AML-193 (cell line): ENCODE results near the gene AMPD2.

ENCODE experiments used
- DNase-seq, 2 experiments: peaks; one replicate each; lab custom pipeline; 2025; lab: John Stamatoyannopoulos, UW

AMPD2 gene

GRCh38 chr1:109630898-109631512, 11.4 kb downstream of the AMPD2 start:
- DNase-seq: no peak

GRCh38 chr1:109631513-109632505, 12.2 kb downstream of the AMPD2 start:
- DNase-seq: no peak

DNA sequence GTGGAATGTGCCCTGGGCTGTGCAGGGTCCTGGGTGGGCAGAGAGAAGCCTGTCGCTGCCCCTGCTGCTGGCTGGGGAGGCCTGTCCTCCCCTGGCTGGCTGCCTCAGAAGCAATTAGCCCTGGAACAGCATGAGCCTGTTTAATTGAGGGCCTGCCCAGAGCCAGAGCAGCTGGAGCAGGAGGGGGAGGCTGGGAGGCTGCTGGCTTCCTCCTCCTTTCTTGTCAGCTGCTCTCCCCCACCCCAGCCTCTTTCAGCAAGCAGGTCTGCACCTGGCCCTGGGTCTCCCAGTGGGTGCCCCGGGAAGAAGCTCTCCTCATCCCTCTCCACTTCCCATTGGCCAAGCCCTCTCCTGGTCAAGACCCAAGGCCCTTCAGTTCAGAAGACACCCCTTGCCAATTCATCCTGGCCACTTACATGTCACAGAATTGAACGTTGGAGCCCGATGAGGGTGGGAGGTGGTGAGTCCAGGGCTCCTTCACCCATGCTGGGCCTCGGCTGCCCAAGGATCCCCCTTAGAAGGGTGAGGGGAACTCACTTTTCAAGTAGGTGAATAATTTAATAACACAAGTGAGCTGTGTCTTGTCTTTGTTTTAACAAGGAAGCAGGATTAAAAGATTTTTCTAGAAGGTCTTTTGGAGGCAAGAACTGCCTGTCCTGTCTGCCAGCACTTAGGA, 13.2 kb downstream of the AMPD2 start:
- DNase-seq: no peak

- no peak for DNase-seq
Measured at GRCh38 chr1:109634292-109634691, 14.7 kb downstream of the AMPD2 start.

- no peak for DNase-seq
Measured at GRCh38 chr1:109634771-109635750, 15.4 kb downstream of the AMPD2 start.

DNA sequence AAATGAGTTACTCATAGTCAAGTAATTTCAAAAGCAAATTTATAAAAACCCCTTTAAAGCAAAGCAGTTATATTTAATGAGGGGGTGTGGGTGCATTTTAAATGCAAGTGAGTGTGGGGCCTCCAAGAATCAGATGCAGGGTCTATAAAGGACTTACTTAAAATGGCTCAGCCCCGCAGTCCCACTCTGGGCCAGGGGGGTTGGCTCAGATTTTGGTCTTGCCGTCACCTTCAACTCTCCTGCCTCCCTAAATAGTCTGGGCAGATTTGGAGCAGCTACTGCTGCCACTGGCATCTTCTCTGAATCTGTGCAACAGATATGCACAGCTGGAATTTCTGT, 16.2 kb downstream of the AMPD2 start:
- DNase-seq: no peak

DNA sequence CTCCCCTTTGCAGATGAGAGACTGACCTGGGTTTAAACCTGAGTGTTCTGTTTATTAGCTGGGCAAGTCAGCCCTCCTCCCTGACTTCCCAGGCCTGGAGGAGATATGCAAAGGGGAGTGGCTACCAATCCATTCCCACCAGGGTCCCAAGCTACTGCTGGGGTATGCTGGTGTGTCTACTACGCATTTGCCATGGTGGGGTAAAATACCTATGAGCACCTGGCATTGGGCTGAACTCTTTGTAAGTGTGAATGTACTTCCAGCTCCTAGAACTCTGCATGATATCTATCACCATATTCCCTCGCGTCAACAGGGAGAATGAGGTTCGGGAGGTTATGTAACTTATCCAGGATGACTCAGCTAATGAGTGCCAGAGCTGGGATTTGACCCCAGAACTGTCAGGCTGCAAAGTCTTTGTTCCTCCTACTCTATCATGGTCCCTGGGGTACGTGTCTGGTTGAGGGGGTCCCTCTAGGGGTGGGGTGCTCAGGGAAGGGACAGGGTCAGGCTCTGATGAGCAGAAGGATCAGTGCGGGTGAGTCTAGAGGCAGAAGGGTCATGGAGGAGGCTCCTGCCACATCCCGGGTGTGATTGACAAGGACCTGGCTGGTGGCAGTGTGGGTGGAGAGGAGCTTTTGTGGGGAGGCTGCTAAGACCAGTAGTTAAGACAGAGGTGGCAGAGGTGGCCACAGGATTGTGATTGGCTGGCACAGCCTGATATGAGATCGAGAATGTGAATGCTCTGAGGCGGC, 16.7 kb downstream of the AMPD2 start:
- DNase-seq: no peak

DNA sequence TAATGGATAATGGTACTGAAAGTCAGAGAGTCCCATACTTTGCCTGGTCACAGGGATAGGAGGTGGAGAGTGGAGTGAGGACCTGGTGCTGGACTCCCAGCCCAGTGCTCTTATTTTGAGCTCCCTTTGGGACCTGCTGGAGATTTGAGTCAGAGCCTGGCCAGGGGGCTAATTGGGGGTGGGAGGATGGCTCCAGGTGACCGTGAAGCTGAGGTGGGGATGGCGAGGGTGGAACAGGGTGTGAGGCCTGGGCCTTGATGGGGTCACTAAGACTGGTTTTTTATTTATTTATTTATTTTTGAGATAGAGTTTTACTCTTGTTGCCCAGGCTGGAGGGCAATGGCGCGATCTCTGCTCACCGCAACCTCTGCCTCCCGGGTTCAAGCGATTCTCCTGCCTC, 17.8 kb downstream of the AMPD2 start:
- no peak for DNase-seq

DNA sequence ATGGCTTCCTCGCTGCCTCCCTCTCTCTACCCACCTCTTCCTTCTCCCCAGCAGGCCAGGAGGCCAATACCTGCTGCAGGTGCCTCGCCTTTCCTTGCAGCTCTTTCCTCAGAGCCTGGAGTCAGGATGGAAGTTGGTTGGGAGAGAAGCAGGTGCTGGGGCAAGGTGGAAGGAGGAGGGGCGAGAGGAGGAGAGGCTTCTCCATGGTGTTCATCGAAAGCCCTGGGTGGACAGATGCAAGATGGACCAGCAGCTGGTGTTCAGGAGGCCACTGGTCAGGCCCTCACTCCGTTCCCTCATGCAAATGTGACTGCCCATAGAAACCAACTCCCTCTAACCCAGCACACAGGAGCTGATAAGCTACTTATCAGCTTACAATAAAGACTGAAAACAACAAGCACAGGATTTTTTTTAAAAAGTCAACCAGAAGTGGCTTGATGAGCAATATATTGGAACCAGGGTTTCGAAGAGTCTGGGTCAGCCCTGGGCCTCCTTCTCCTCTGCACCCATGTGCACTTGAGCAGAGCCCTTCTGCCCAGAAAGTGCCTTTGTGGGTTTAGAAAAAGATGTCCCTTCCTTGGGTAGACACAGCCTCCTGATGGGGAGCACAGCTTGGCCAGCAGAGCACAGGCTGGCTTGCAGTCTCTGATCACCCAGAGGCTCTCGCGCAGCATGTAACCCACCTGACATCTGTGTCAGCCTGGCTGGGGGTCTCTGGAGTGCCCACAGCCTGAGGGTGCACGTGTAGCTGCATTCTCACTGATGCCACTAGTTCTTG, 19.6 kb downstream of the AMPD2 start:
- no peak for DNase-seq

DNA sequence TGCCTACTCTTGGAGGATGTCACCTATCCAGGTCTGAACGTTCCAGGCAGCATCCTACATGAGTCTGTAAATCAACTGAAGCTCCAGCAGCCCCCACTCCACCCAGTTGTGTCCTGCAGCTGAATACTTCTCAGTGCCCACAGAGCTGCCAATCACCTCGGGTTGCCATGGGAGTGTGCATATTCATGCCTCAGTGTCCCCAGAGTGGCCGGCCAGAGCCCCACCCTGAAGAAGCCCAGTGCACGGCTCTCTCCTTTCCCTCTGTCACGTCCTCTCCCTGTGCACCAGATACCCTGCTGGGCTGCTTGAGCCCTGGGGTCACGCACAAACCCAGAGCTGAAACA, 20.2 kb downstream of the AMPD2 start:
- DNase-seq: no peak

- DNase-seq: peak; percentile 52 to 64
Measured at GRCh38 chr1:109640285-109640865, 20.7 kb downstream of the AMPD2 start.

DNA sequence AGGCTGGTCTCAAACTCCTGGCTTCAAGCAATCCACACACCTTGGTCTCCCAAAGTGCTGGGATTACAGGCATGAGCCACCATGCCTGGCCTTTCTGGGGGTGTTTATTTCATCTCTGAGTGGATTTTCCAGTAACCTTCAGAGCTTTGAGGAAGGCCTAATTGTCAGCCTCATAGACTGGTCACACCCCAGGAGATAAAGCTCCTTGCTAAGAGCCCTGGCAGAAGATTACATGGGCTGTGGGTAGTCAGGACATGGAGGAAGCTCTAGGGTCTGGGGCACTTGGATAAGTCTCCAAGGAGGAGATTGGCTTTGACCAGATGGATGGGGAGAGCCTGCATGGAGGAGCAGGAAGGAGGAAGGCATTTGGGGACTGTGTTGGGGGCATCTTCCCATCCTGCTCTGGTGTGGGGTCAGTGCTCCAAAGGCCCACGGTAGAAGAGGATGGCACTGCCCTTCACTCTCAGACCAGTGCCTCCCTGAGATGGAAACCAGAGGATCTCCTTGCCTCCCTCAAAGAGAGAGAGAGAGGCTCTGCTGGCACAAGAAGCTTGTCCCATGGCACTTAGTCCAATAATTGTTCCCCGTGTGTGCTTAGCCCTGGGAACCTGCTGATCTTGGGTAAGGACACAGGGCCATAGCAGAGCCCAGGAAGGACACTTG, 21.6 kb downstream of the AMPD2 start:
- DNase-seq: no peak

GRCh38 chr1:109641861-109642260, 22.2 kb downstream of the AMPD2 start:
- no peak for DNase-seq

DNA sequence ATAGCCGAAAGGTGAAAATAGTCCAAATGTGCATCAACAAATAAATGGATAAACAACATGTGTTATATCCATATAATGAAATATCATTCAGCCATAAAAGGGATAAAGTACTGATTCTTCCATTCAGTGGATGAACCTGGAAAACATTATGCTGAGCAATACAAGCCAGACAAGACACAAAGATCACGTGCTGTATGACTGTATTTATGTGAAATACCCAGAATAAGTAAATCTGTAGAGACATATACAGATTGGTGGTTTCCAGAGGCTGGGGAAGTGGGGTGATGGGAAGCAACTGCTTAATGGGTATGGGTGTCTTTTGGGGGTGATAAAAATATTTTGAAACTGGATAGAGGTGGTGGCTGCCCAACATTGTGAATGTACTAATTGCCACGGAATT, 23.0 kb downstream of the AMPD2 start:
- DNase-seq: no peak

GRCh38 chr1:109643385-109644230, 24.0 kb downstream of the AMPD2 start:
- peak; percentile 30 to 55 for DNase-seq

GRCh38 chr1:109644670-109645069, 25.0 kb downstream of the AMPD2 start:
- DNase-seq: no peak

DNA sequence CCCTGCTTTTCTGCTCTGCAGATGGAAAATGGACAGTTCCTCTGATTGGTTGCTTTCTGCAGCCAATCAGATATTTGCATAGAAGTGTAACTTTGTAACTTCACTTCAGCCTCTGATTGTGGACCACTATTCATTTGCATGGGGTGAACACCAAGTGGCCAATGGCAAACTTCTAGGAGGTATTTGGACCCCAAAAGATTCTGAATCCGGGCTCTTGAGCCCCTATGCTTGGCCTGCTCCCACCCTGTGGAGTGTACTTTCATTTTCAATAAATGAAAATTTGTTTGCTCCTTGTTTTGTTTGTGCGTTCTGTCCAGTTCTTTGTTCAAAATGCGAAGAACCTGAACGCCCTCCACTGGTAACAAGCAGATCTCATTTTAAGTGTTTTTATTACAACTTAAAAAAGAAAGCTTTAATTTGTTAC, 29.9 kb downstream of the AMPD2 start:
- DNase-seq: peak; percentile 39 to 44

DNA sequence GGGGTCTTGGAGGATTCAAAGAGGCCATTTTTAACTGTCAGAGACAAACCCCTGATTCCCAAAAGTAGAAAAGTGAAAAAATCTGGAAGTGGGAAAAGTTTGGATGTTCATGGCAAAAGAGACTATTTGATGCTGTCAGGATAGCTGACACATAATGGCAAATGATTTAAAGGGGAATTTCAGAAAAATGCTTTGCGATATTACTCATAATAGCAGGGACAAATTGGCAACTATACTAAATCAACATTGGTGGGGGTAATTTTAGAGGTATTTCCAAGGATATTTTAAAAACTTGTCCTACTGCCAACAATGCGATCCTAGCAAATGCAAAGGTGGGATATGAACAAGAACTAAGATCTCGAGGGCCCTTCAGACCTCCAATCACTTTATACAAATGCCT, 31.0 kb downstream of the AMPD2 start:
- DNase-seq: no peak
